IMR-90 (cell line): ENCODE results near the gene MUTYH. TPM values are rescaled to one million over a fixed set of nuclear protein-coding genes. Genes with fewer than 3 reads are reported as not detected.

Experiments
- ATAC-seq: fragments of 200-7000 bp; cut with Tn5 transposase; 2 replicates; pipeline ENCODE4 v1.9.1; 2020; ENCODE audit warnings: low read depth, mild to moderate bottlenecking, moderate library complexity
- BruUV-seq: library from RNA; stranded (reverse); fragments of 400-500 nt; replicated peaks from 2 replicates; lab custom pipeline; 2021; lab: Mats Ljungman, UMichigan
- CTCF ChIA-PET: fragments of 300-600 bp; formaldehyde crosslinking; extraction: SDS; loops from one replicate; lab custom pipeline; 2021; ENCODE audit warnings: antibody characterized with exemption; lab: Yijun Ruan, JAX
- POLR2A ChIA-PET: fragments of 300-600 bp; sonication (Branson Sonifier 250); formaldehyde crosslinking; loops from one replicate; lab custom pipeline; 2022; ENCODE audit warnings: antibody characterized with exemption; ENCODE audit not compliant: unreplicated experiment; lab: Charles Lee
- DNase-seq: peaks from one replicate; pipeline ENCODE4 v3.0.0; 2013
- H2AFZ ChIP-seq: replicated peaks from 2 replicates; pipeline ENCODE3; 2013; ENCODE audit warnings: low read length, mild to moderate bottlenecking; ENCODE audit not compliant: poor library complexity
- H2AK5ac ChIP-seq: 2 replicates; pipeline ENCODE4 v1.6.1; 2013; ENCODE audit warnings: low read depth, low read length, inconsistent platforms
- H2AK9ac ChIP-seq: replicated peaks from 2 replicates; pipeline ENCODE3; 2013; ENCODE audit warnings: mild to moderate bottlenecking, low read depth, low read length, moderate library complexity; ENCODE audit not compliant: poor library complexity
- H2BK120ac ChIP-seq: 2 replicates; pipeline ENCODE4 v1.6.1; 2013; ENCODE audit warnings: low read depth, low read length, inconsistent platforms
- H2BK15ac ChIP-seq: 3 replicates; pipeline ENCODE4 v1.6.1; 2013; ENCODE audit warnings: low read depth, low read length, inconsistent platforms
- H2BK20ac ChIP-seq: 2 replicates; pipeline ENCODE4 v1.6.1; 2013; ENCODE audit warnings: low read depth, mild to moderate bottlenecking, inconsistent platforms, low read length, moderate library complexity
- H2BK5ac ChIP-seq: 2 replicates; pipeline ENCODE4 v1.6.1; 2013; ENCODE audit warnings: mild to moderate bottlenecking, low read depth, low read length, inconsistent platforms; ENCODE audit not compliant: poor library complexity, severe bottlenecking
- H3K14ac ChIP-seq: replicated peaks from 2 replicates; pipeline ENCODE4 v1.6.1; 2013; ENCODE audit warnings: low read depth, low read length, inconsistent platforms
- H3K18ac ChIP-seq: 2 replicates; pipeline ENCODE4 v1.6.1; 2013; ENCODE audit warnings: low read depth, low read length, control low read depth
- H3K23ac ChIP-seq: 2 replicates; pipeline ENCODE4 v1.6.1; 2013; ENCODE audit warnings: low read depth, low read length, inconsistent platforms
- H3K27ac ChIP-seq: 2 replicates; pipeline ENCODE4 v1.5.1; 2013; ENCODE audit warnings: mild to moderate bottlenecking, control low read depth, low read length; ENCODE audit not compliant: insufficient read depth
- H3K27me3 ChIP-seq: 2 replicates; pipeline ENCODE4 v1.6.1; 2013; ENCODE audit warnings: low read length; ENCODE audit not compliant: control insufficient read depth, insufficient read depth
- H3K36me3 ChIP-seq: 2 replicates; pipeline ENCODE4 v1.6.1; 2013; ENCODE audit warnings: low read length, mixed read lengths; ENCODE audit not compliant: control insufficient read depth, insufficient read depth
- H3K4ac ChIP-seq: 2 replicates; pipeline ENCODE4 v1.6.1; 2013; ENCODE audit warnings: low read depth, low read length, inconsistent platforms
- H3K4me1 ChIP-seq: 2 replicates; pipeline ENCODE4 v1.6.1; 2013; ENCODE audit warnings: low read length, mixed read lengths; ENCODE audit not compliant: control insufficient read depth, insufficient read depth
- H3K4me2 ChIP-seq: 2 replicates; pipeline ENCODE4 v1.6.1; 2013; ENCODE audit warnings: low read depth, mild to moderate bottlenecking, control low read depth, low read length, moderate library complexity
- H3K4me3 ChIP-seq: 2 replicates; pipeline ENCODE4 v1.5.1; 2013; ENCODE audit warnings: low read depth, mild to moderate bottlenecking, control low read depth, low read length, moderate library complexity; ENCODE audit not compliant: insufficient read depth
- H3K56ac ChIP-seq: 2 replicates; pipeline ENCODE4 v1.6.1; 2013; ENCODE audit warnings: low read length, inconsistent platforms; ENCODE audit not compliant: insufficient read depth; ENCODE audit errors: extremely low read depth
- H3K79me1 ChIP-seq, 2 experiments: 2 replicates each; pipeline ENCODE4 v1.6.1; 2013; ENCODE audit warnings: low read length in 2 of 2, inconsistent platforms in 1 of 2, low read depth in 1 of 2
- H3K9ac ChIP-seq: 2 replicates; pipeline ENCODE4 v1.6.1; 2013; ENCODE audit warnings: low read depth, low read length, control low read depth
- H3K9me1 ChIP-seq: 2 replicates; pipeline ENCODE4 v1.6.1; 2013; ENCODE audit warnings: low read length, inconsistent platforms; ENCODE audit not compliant: insufficient read depth
- H3K9me3 ChIP-seq: 2 replicates; pipeline ENCODE4 v1.6.1; 2013; ENCODE audit warnings: low read length; ENCODE audit not compliant: control insufficient read depth, insufficient read depth
- H4K20me1 ChIP-seq: 2 replicates; pipeline ENCODE4 v1.6.1; 2013; ENCODE audit warnings: low read length, inconsistent platforms; ENCODE audit not compliant: insufficient read depth
- H4K5ac ChIP-seq: 2 replicates; pipeline ENCODE4 v1.6.1; 2013; ENCODE audit warnings: mild to moderate bottlenecking, low read depth, low read length, control low read depth
- H4K8ac ChIP-seq, 2 experiments: 2 replicates each; pipeline ENCODE4 v1.6.1; 2013; ENCODE audit warnings: low read depth in 2 of 2, low read length in 2 of 2, control low read depth in 1 of 2, inconsistent platforms in 1 of 2
- H4K91ac ChIP-seq: 2 replicates; pipeline ENCODE4 v1.6.1; 2013; ENCODE audit warnings: low read depth, low read length, inconsistent platforms; ENCODE audit not compliant: insufficient read depth
- BHLHE40 ChIP-seq: fragments of 150-350 bp; IDR thresholded peaks from 2 replicates; pipeline ENCODE4 v1.6.1; 2016; ENCODE audit warnings: mild to moderate bottlenecking, low read depth, low read length
- CEBPB ChIP-seq: IDR thresholded peaks from 2 replicates; pipeline ENCODE4 v1.6.1; 2012; ENCODE audit warnings: low read depth, low read length, improper control_type of control experiment
- CHD1 ChIP-seq: IDR thresholded peaks from 2 replicates; pipeline ENCODE4 v1.6.1; 2012; ENCODE audit warnings: low read depth, low read length, improper control_type of control experiment
- CTCF ChIP-seq: conservative IDR thresholded peaks from 2 replicates; pipeline ENCODE4 v1.5.1; 2012; ENCODE audit warnings: mild to moderate bottlenecking, low read depth, low read length, improper control_type of control experiment
- ELK1 ChIP-seq: fragments of 150-350 bp; IDR thresholded peaks from 2 replicates; pipeline ENCODE4 v1.6.1; 2016; ENCODE audit warnings: low read depth, mild to moderate bottlenecking, low read length, moderate library complexity, borderline replicate concordance
- FOS ChIP-seq: fragments of 150-350 bp; IDR thresholded peaks from 2 replicates; pipeline ENCODE4 v1.6.1; 2016; ENCODE audit warnings: low read depth, low read length
- MAFK ChIP-seq: IDR thresholded peaks from 2 replicates; pipeline ENCODE4 v1.6.1; 2012; ENCODE audit warnings: low read depth, low read length, improper control_type of control experiment
- MAZ ChIP-seq: IDR thresholded peaks from 2 replicates; pipeline ENCODE4 v1.6.1; 2012; ENCODE audit warnings: low read depth, mild to moderate bottlenecking, low read length, improper control_type of control experiment, moderate library complexity, borderline replicate concordance
- MXI1 ChIP-seq: IDR thresholded peaks from 2 replicates; pipeline ENCODE4 v1.6.1; 2012; ENCODE audit warnings: low read depth, mild to moderate bottlenecking, low read length, moderate library complexity, borderline replicate concordance
- NFE2L2 ChIP-seq: fragments of 150-350 bp; IDR thresholded peaks from 2 replicates; pipeline ENCODE4 v1.6.1; 2016; ENCODE audit warnings: low read depth, mild to moderate bottlenecking, low read length
- POLR2A ChIP-seq: IDR thresholded peaks from 2 replicates; pipeline ENCODE4 v1.6.1; 2012; ENCODE audit warnings: mild to moderate bottlenecking, low read depth, low read length
- RAD21 ChIP-seq: IDR thresholded peaks from 2 replicates; pipeline ENCODE4 v1.6.1; 2012; ENCODE audit warnings: low read length, improper control_type of control experiment
- RCOR1 ChIP-seq: IDR thresholded peaks from 2 replicates; pipeline ENCODE4 v1.6.1; 2012; ENCODE audit warnings: mild to moderate bottlenecking, low read length, improper control_type of control experiment; ENCODE audit not compliant: insufficient replicate concordance
- RFX5 ChIP-seq: IDR thresholded peaks from 2 replicates; pipeline ENCODE4 v1.8.0; 2012; ENCODE audit warnings: low read depth, mild to moderate bottlenecking, low read length, moderate library complexity
- SMC3 ChIP-seq: fragments of 150-350 bp; IDR thresholded peaks from 2 replicates; pipeline ENCODE4 v1.6.1; 2016; ENCODE audit warnings: low read depth, mild to moderate bottlenecking, antibody characterized with exemption, low read length, moderate library complexity
- USF2 ChIP-seq: fragments of 150-350 bp; IDR thresholded peaks from 2 replicates; pipeline ENCODE4 v1.6.1; 2017; ENCODE audit warnings: mild to moderate bottlenecking, antibody characterized with exemption, low read length, low read depth
- dilution Hi-C: fragments of 300-500 bp; cut with HindIII; formaldehyde crosslinking; loops from one replicate; pipeline ENCODE4 v1.14.3; 2018; ENCODE audit warnings: low sequenced_read_pairs; ENCODE audit not compliant: unreplicated experiment
- in situ Hi-C: fragments of 300-500 bp; cut with MboI; formaldehyde crosslinking; loops from 3 replicates; pipeline ENCODE4 v1.14.3; 2019; ENCODE audit warnings: low sequenced_read_pairs, inconsistent platforms, mixed read lengths
- intact Hi-C: fragments of 100-400 bp; cut with micrococcal nuclease; formaldehyde crosslinking; loops from 2 replicates; pipeline ENCODE4 v1.10.0; 2022
- polyA plus RNA-seq, 3 experiments: library from polyadenylated mRNA; depleted of rRNA; stranded (reverse); fragments of >200 nt; gene quantifications; 2 replicates each; pipeline ENCODE4 v1.2.3, GENCODE V29; 2012; ENCODE audit warnings: low replicate concordance in 1 of 3
- total RNA-seq: library from RNA; depleted of rRNA; stranded (reverse); fragments of >200 nt; gene quantifications from 2 replicates; pipeline ENCODE4 v1.2.3, GENCODE V29; 2012

The MUTYH gene
- total and polyA plus RNA-seq, 2 of the 4 experiments (the other 2 are of a cell fraction): 9.1 to 14.6 TPM

- POLR2A ChIA-PET: interaction anchor here (0.6 kb wide), 1 partner anchor 542 kb away, joined by 3 read pairs; no protein-coding TSS in a partner anchor
- H2BK15ac ChIP-seq: no peak overlapping the region
- H3K14ac ChIP-seq: no peak overlapping the region
- H3K9me3 ChIP-seq: no peaks in the 10 kb centered on the region
- ATAC-seq (no peak), DNase-seq (no peak)
- no peak overlapping the region for H3K4me3 ChIP-seq
- H4K20me1 ChIP-seq: no peaks in the 10 kb centered on the region
- peaks cover 4% of the 10 kb centered on the region; the same call in 1 of the 2 replicates for H3K9me1 ChIP-seq
- H3K4me2 ChIP-seq: no peak overlapping the region
- no TSS peak for BruUV-seq
- H3K4ac ChIP-seq: no peak overlapping the region
- intact Hi-C loops (no loop called here), dilution Hi-C loops (no loop called here), in situ Hi-C loops (no loop called here)
- H3K23ac ChIP-seq: no peak overlapping the region
- no peaks in the 10 kb centered on the region for H3K79me1 ChIP-seq
- H2AK9ac ChIP-seq: no peak overlapping the region
- no peak overlapping the region for H2BK5ac ChIP-seq
- no peaks in the 10 kb centered on the region; the same call in 1 of the 2 replicates for H3K4me1 ChIP-seq
- no peak overlapping the region for H2BK120ac ChIP-seq
- no peak overlapping the region for H3K27ac ChIP-seq
- no peak overlapping the region for H3K56ac ChIP-seq
- TF ChIP-seq CEBPB (no peak), MXI1 (no peak), NFE2L2 (no peak), CTCF (no peak), MAFK (no peak), RFX5 (no peak), CHD1 (no peak), MAZ (no peak), BHLHE40 (no peak), POLR2A (no peak), RCOR1 (no peak), SMC3 (no peak), RAD21 (no peak), USF2 (no peak), FOS (no peak), ELK1 (no peak)
- H2AK5ac ChIP-seq: no peak overlapping the region
- no peak overlapping the region for H3K9ac ChIP-seq
- H4K5ac ChIP-seq: no peak overlapping the region
- H2AFZ ChIP-seq: no peak overlapping the region
- H2BK20ac ChIP-seq: no peak overlapping the region
- CTCF ChIA-PET: interaction anchor here (0.6 kb wide), 1 partner anchor 180 kb away, joined by 3 read pairs; no protein-coding TSS in a partner anchor
- no peak overlapping the region for H4K8ac ChIP-seq
- no peaks in the 10 kb centered on the region for H3K36me3 ChIP-seq
- no peaks in the 10 kb centered on the region for H3K27me3 ChIP-seq
- H4K91ac ChIP-seq: no peak overlapping the region
- no peak overlapping the region for H3K18ac ChIP-seq
Observed at GRCh38 chr1:45378184-45378583, 37.9 kb upstream of the MUTYH start.
